Nephron (organoid): ENCODE data around the gene HDAC9.

Experiments used
- H3K27ac Mint-ChIP-seq, 3 experiments: 2 replicates each; pipeline ENCODE4 v1.8.0; 2020; ENCODE audit warnings: mixed read lengths in 3 of 3, mild to moderate bottlenecking in 2 of 3, moderate library complexity in 1 of 3
- H3K27me3 Mint-ChIP-seq: 2 replicates; pipeline ENCODE4 v1.8.0; 2021; ENCODE audit warnings: low read depth, mild to moderate bottlenecking, moderate library complexity, mixed read lengths
- H3K36me3 Mint-ChIP-seq: 2 replicates; pipeline ENCODE4 v1.8.0; 2020; ENCODE audit warnings: low read depth, mixed read lengths
- H3K4me1 Mint-ChIP-seq: 2 replicates; pipeline ENCODE4 v1.8.0; 2020; ENCODE audit warnings: mixed read lengths
- H3K4me3 Mint-ChIP-seq, 3 experiments: 2 replicates each; pipeline ENCODE4 v1.8.0; 2020; ENCODE audit warnings: mild to moderate bottlenecking in 3 of 3, mixed read lengths in 3 of 3, moderate library complexity in 2 of 3
- H3K9me3 Mint-ChIP-seq: 2 replicates; pipeline ENCODE4 v1.8.0; 2020; ENCODE audit warnings: mixed read lengths
- CTCF ChIP-seq, 3 experiments: fragments of 200-600 bp; sonication (generic); IDR thresholded peaks; one replicate each; pipeline ENCODE4 v1.5.0; 2021; ENCODE audit warnings: antibody characterized with exemption in 3 of 3; ENCODE audit not compliant: unreplicated experiment in 3 of 3

Gene HDAC9

GRCh38 chr7:18993933-18994668, 498.6 kb downstream of the HDAC9 start:
- Mint-ChIP-seq H3K4me1 (no peaks in the 10 kb centered on the region), H3K27ac (no peak overlapping the region), H3K27me3 (no peaks in the 10 kb centered on the region), H3K4me3 (no peak overlapping the region), H3K9me3 (peaks cover 6% of the 10 kb centered on the region), H3K36me3 (peaks cover 6% of the 10 kb centered on the region)
- TF ChIP-seq CTCF (IDR thresholded peaks at IDR 0.05; ENCODE audit: unreplicated experiment in 3 of 3), result no peak

GRCh38 chr7:18995270-18995671, 499.7 kb downstream of the HDAC9 start:
- TF ChIP-seq CTCF (IDR thresholded peaks at IDR 0.05; ENCODE audit: unreplicated experiment in 3 of 3), result no peak
- H3K4me3 Mint-ChIP-seq, result no peak overlapping the region
- H3K9me3 Mint-ChIP-seq, result peaks cover 6% of the 10 kb centered on the region
- no peaks in the 10 kb centered on the region for H3K4me1 Mint-ChIP-seq
- H3K36me3 Mint-ChIP-seq, result peaks cover 6% of the 10 kb centered on the region
- no peaks in the 10 kb centered on the region for H3K27me3 Mint-ChIP-seq
- no peak overlapping the region for H3K27ac Mint-ChIP-seq

- Mint-ChIP-seq H3K4me1 (no peaks in the 10 kb centered on the region), H3K36me3 (peaks cover 2% of the 10 kb centered on the region), H3K27me3 (no peaks in the 10 kb centered on the region), H3K27ac (no peak overlapping the region), H3K4me3 (no peak overlapping the region), H3K9me3 (peaks cover 3% of the 10 kb centered on the region)
- TF ChIP-seq CTCF (IDR thresholded peaks at IDR 0.05; ENCODE audit: unreplicated experiment in 3 of 3), result no peak
These were observed 500.4 kb downstream of the HDAC9 start for GRCh38 chr7:18995811-18996426.

- TF ChIP-seq CTCF (IDR thresholded peaks at IDR 0.05; ENCODE audit: unreplicated experiment in 3 of 3), result no peak
- H3K4me1 Mint-ChIP-seq, result no peaks in the 10 kb centered on the region
- H3K27ac Mint-ChIP-seq, result no peak overlapping the region
- H3K36me3 Mint-ChIP-seq, result no peaks in the 10 kb centered on the region
- H3K4me3 Mint-ChIP-seq, result no peak overlapping the region
- no peaks in the 10 kb centered on the region for H3K27me3 Mint-ChIP-seq
- peaks cover 2% of the 10 kb centered on the region for H3K9me3 Mint-ChIP-seq
These were observed 501.0 kb downstream of the HDAC9 start for GRCh38 chr7:18996583-18996982.

GRCh38 chr7:18997477-18998150, 502.1 kb downstream of the HDAC9 start:
- Mint-ChIP-seq H3K4me1 (no peaks in the 10 kb centered on the region), H3K27ac (no peak overlapping the region), H3K27me3 (no peaks in the 10 kb centered on the region), H3K4me3 (no peak overlapping the region), H3K36me3 (no peaks in the 10 kb centered on the region), H3K9me3 (no peaks in the 10 kb centered on the region)
- TF ChIP-seq CTCF (IDR thresholded peaks at IDR 0.05; ENCODE audit: unreplicated experiment in 3 of 3), result no peak
